ENCODE measurements around the gene MAGEA10. TPM values are rescaled to one million over a fixed set of nuclear protein-coding genes. Genes with fewer than 3 reads are reported as not detected.
A peak's percentile ranks its signal among the peaks of the same experiment; 100 is the strongest.

The MAGEA10 gene
- total and polyA plus RNA-seq, 9 of the 15 experiments (the other 6 are each of a cell fraction or from before 2014, with no cell fraction given), result 0.06 to 0.45 (median 0.15) TPM; not detected in 4

GRCh38 chrX:152155766-152156310, 17.5 kb upstream of the MAGEA10 start (continued):
- TF ChIP-seq, protein P1, sequence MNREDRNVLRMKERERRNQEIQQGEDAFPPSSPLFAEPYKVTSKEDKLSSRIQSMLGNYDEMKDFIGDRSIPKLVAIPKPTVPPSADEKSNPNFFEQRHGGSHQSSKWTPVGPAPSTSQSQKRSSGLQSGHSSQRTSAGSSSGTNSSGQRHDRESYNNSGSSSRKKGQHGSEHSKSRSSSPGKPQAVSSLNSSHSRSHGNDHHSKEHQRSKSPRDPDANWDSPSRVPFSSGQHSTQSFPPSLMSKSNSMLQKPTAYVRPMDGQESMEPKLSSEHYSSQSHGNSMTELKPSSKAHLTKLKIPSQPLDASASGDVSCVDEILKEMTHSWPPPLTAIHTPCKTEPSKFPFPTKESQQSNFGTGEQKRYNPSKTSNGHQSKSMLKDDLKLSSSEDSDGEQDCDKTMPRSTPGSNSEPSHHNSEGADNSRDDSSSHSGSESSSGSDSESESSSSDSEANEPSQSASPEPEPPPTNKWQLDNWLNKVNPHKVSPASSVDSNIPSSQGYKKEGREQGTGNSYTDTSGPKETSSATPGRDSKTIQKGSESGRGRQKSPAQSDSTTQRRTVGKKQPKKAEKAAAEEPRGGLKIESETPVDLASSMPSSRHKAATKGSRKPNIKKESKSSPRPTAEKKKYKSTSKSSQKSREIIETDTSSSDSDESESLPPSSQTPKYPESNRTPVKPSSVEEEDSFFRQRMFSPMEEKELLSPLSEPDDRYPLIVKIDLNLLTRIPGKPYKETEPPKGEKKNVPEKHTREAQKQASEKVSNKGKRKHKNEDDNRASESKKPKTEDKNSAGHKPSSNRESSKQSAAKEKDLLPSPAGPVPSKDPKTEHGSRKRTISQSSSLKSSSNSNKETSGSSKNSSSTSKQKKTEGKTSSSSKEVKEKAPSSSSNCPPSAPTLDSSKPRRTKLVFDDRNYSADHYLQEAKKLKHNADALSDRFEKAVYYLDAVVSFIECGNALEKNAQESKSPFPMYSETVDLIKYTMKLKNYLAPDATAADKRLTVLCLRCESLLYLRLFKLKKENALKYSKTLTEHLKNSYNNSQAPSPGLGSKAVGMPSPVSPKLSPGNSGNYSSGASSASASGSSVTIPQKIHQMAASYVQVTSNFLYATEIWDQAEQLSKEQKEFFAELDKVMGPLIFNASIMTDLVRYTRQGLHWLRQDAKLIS (CRISPR knock-in tag; IDR thresholded peaks at IDR 0.05), result no peak
- no peak for TF ChIP-seq ZNF75A (CRISPR knock-in tag; IDR thresholded peaks at IDR 0.05)
- no peak for TF ChIP-seq ETV6 (IDR thresholded peaks at IDR 0.05; ENCODE audit: borderline replicate concordance in 1 of 2, low read depth in 2 of 2, low read length in 1 of 2)
- TF ChIP-seq ETV6 (CRISPR knock-in tag; IDR thresholded peaks at IDR 0.05; ENCODE audit: borderline replicate concordance), result no peak
- no peak for TF ChIP-seq ZFP91 (CRISPR knock-in tag; IDR thresholded peaks at IDR 0.05)
- TF ChIP-seq POLR3A (IDR thresholded peaks at IDR 0.05; ENCODE audit: borderline replicate concordance, extremely low read depth, insufficient read depth, insufficient read length), result no peak
- TF ChIP-seq PBX2 (CRISPR knock-in tag; IDR thresholded peaks at IDR 0.05; ENCODE audit: low read depth), result no peak
- TF ChIP-seq PBX2 (tag; conservative IDR thresholded peaks at IDR 0.05; ENCODE audit: low read depth), result peak; percentile 35; the same call in 1 of the 2 replicates
- TF ChIP-seq NRF1 (conservative IDR thresholded peaks at IDR 0.05 in 1 of 2, IDR thresholded peaks at IDR 0.05 in 1 of 2), result no peak
- TF ChIP-seq, protein P2, sequence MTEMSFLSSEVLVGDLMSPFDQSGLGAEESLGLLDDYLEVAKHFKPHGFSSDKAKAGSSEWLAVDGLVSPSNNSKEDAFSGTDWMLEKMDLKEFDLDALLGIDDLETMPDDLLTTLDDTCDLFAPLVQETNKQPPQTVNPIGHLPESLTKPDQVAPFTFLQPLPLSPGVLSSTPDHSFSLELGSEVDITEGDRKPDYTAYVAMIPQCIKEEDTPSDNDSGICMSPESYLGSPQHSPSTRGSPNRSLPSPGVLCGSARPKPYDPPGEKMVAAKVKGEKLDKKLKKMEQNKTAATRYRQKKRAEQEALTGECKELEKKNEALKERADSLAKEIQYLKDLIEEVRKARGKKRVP (CRISPR knock-in tag; IDR thresholded peaks at IDR 0.05), result no peak
- TF ChIP-seq BRD9 (IDR thresholded peaks at IDR 0.05; ENCODE audit: low read depth, partially characterized antibody), result no peak
- TF ChIP-seq C11orf30 (IDR thresholded peaks at IDR 0.05; ENCODE audit: low read depth), result no peak
- no peak for TF ChIP-seq NR2C2 (CRISPR knock-in tag; IDR thresholded peaks at IDR 0.05)
- TF ChIP-seq NR2C2 (tag; IDR thresholded peaks at IDR 0.05), result peak; percentile 70
- no peak for TF ChIP-seq L3MBTL2 (IDR thresholded peaks at IDR 0.05)
- peak; percentile 49; the same call in 1 of the 2 replicates for TF ChIP-seq EP400 (IDR thresholded peaks at IDR 0.05)
- TF ChIP-seq, protein P3, sequence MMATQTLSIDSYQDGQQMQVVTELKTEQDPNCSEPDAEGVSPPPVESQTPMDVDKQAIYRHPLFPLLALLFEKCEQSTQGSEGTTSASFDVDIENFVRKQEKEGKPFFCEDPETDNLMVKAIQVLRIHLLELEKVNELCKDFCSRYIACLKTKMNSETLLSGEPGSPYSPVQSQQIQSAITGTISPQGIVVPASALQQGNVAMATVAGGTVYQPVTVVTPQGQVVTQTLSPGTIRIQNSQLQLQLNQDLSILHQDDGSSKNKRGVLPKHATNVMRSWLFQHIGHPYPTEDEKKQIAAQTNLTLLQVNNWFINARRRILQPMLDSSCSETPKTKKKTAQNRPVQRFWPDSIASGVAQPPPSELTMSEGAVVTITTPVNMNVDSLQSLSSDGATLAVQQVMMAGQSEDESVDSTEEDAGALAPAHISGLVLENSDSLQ (IDR thresholded peaks at IDR 0.05), result peak; percentile 89
- no peak for TF ChIP-seq RUNX1 (IDR thresholded peaks at IDR 0.05; ENCODE audit: low read depth)
